Adrenal gland (tissue), 12 donors: Measurements from ENCODE around the gene ACOT4. TPM values are rescaled to one million over a fixed set of nuclear protein-coding genes. Genes with fewer than 3 reads are reported as not detected.
A peak's percentile ranks its signal among the peaks of the same experiment; 100 is the strongest.

ENCODE experiments used
- DNase-seq, 7 donors: peaks; one replicate each; pipeline ENCODE4 v3.0.0-alpha.2; 2019 to 2020
- H3K27ac ChIP-seq, 5 donors: fragments of 200-600 bp; sonication (generic) in 4 of 5; 1 replicate in 3 of 5; 2 replicates in 2 of 5; pipeline versions ENCODE4 v1.5.1 to v1.8.0; 2016 to 2020; ENCODE audit warnings: mild to moderate bottlenecking in 1 of 5
- H3K27me3 ChIP-seq: fragments of 200-600 bp; 2 replicates; pipeline ENCODE4 v1.8.0; 2021
- H3K36me3 ChIP-seq, 2 donors: fragments of 200-600 bp; replicated peaks in 1 of 2; 1 replicate in 1 of 2; 2 replicates in 1 of 2; pipeline versions ENCODE4 v1.5.1 to v1.8.0; 2018 to 2022
- H3K4me1 ChIP-seq, 2 donors: fragments of 200-600 bp; replicated peaks in 1 of 2; 1 replicate in 1 of 2; 2 replicates in 1 of 2; pipeline versions ENCODE4 v1.5.1 to v1.8.0; 2018 to 2021
- H3K4me3 ChIP-seq, 4 donors: fragments of 200-600 bp; sonication (generic) in 3 of 4; one replicate each; pipeline ENCODE4 v1.5.1; 2016 to 2018
- H3K9me3 ChIP-seq, 3 donors: fragments of 200-600 bp; sonication (generic) in 1 of 3; replicated peaks in 1 of 3; 1 replicate in 2 of 3; 2 replicates in 1 of 3; pipeline versions ENCODE4 v1.5.1 to v1.8.0; 2016 to 2021
- POLR2A ChIP-seq, 2 donors: fragments of 450-650 bp; IDR thresholded peaks; one replicate each; pipeline ENCODE4 v1.6.1; 2017; ENCODE audit warnings: antibody characterized with exemption in 2 of 2, mild to moderate bottlenecking in 2 of 2, moderate library complexity in 1 of 2
- WGBS, 4 donors: extraction: QIAGEN DNeasy Blood & Tissue Kit in 2 of 4; methylation state at CpG; one replicate each; pipeline versions ENCODE4 v1.1.5 to v1.1.7; 2013 to 2017; 5-methylcytosine and 5-hydroxymethylcytosine counted together
- intact Hi-C, 2 donors: fragments of 100-400 bp; cut with DNase I; formaldehyde crosslinking; loops; one replicate each; pipeline versions ENCODE4 v1.14.1 to v1.15.0; 2022 to 2023
- polyA plus RNA-seq, 3 donors: library from polyadenylated mRNA; stranded (reverse); fragments of 200-250 nt in 2 of 3; fragments of 350-450 nt in 1 of 3; fragmentation: Illumina TruSeq in 1 of 3; extraction: RNeasy Lipid Tissue Mini Kit (QIAGEN cat#74804) in 1 of 3; gene quantifications; one replicate each; pipeline ENCODE4 v1.2.3, GENCODE V29; 2013 to 2014
- total RNA-seq, 9 donors: library from RNA; depleted of rRNA in 4 of 9; stranded (reverse); fragments of >200 nt in 4 of 9; fragments of 120-200 nt in 1 of 9; fragmentation: NEBNext Ultra II Directional in 1 of 9; extraction: Animal tissue kit (Norgen Biotek cat#: 25700) in 1 of 9; gene quantifications; one replicate each; pipeline versions ENCODE4 v1.1.0 to v1.2.4, GENCODE V29; 2013 to 2023
- TF ChIP-seq, protein P1 (sequence below), 6 experiments: fragments of 450-650 bp in 4 of 6; fragments of 200-600 bp in 2 of 6; sonication (generic) in 1 of 6; IDR thresholded peaks; 1 replicate in 5 of 6; 2 replicates in 1 of 6; pipeline versions ENCODE4 v1.5.1 to v1.8.0; 2016 to 2021; ENCODE audit warnings: antibody characterized with exemption in 6 of 6, mild to moderate bottlenecking in 2 of 6, moderate library complexity in 1 of 6
- donor health status: healthy with polysubstance abuse.
- donor health status: Bipolar disorder and iron deficiency.
- donor health status: DM: yes; HTN: yes; CAD: no.
- donor health status: DM: no; HTN: no; CAD: no.
- donor health status: DM: no; HTN: no; CAD: no.
- donor health status: DM: yes; HTN: yes; CAD: no.

The ACOT4 gene
- total and polyA plus RNA-seq, 12 donors: 0.72 to 6.7 (median 2.1) TPM

DNA sequence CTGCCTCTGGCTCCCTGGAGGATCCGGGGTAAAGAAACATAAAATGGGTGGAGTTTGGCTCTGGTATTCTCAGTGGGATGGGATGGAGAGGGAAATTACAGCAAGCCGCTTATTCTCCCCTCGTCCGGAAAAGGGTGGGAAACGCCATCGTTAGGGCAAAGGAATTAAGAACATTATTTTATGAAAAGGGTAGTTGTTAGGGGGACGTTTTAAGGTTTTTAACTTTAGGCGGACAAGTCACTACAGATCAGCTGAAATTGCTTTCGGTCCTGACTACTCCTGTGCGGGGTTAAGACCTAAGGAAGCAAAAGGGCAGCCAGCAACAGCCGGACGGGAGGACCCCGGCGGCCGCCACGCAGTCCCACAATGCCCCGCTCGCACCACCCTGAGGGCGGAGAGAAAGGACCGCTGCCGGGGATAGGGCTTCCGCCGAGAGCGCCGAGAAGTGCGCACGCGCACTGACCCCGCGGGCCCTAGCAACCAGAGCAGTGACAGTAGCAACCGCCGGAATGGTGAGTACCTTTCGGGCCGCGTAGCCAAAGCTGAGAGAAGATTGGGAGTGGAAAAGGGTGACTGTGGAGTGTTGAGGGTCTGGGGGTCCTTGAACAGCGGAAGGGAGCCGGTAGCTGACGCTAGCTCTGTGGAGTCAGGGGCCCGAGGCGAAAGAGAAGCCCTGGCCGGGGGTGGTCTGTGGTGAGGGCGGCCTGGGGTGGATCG lies 53.0 kb downstream of the ACOT4 start, which contains the start of gene DNAL1:
Gene DNAL1, plus strand, starts transcription at position 456 of the 717 bp plus-strand sequence. Its CDS starts 54 bp downstream, at position 510.
- Histone ChIP-seq H3K27me3 (no peaks in the 10 kb centered on the region), H3K4me3 (peak within 1 kb of the TSS; percentile 63 to 87 (median 65)), H3K4me1 (peaks cover 3 to 17% of the 10 kb centered on the region in 2 donors), H3K27ac (peak within 1 kb of the TSS; percentile 51 to 84 (median 82)), H3K9me3 (no peaks in the 10 kb centered on the region), H3K36me3 (no peaks in the 10 kb centered on the region)
- TF ChIP-seq, protein P1, sequence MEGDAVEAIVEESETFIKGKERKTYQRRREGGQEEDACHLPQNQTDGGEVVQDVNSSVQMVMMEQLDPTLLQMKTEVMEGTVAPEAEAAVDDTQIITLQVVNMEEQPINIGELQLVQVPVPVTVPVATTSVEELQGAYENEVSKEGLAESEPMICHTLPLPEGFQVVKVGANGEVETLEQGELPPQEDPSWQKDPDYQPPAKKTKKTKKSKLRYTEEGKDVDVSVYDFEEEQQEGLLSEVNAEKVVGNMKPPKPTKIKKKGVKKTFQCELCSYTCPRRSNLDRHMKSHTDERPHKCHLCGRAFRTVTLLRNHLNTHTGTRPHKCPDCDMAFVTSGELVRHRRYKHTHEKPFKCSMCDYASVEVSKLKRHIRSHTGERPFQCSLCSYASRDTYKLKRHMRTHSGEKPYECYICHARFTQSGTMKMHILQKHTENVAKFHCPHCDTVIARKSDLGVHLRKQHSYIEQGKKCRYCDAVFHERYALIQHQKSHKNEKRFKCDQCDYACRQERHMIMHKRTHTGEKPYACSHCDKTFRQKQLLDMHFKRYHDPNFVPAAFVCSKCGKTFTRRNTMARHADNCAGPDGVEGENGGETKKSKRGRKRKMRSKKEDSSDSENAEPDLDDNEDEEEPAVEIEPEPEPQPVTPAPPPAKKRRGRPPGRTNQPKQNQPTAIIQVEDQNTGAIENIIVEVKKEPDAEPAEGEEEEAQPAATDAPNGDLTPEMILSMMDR (IDR thresholded peaks at IDR 0.05): peak in 2 of 6 experiments; percentile 3 to 5
- peak; percentile 25 to 74 for TF ChIP-seq POLR2A (IDR thresholded peaks at IDR 0.05)
- intact Hi-C loops: no loop called here
- WGBS, 4 donors: 0 to 1% (median 0%) methylated on average over 20 to 43 of the region's 43 CpGs
- peak; percentile 90 to 96 (median 94) for DNase-seq

DNA sequence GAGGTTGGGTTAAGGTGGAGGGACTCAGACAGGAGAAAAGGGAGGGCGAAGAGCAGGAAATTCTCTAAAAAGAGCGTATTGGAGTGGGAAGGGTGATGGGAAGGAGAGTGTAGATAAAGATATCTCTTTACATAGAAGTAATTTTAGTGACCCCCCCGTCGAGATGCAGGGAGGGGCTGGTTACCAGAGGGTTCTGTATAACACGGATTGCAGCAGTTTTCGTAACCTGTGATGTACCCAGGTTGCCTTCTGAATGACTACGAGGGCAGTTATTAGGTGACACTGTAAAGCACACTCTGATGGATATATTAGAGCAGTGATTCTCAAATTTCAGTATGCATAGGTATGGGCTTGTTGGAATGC lies 53.6 kb downstream of the ACOT4 start:
- Histone ChIP-seq H3K4me3 (peak overlapping the region; percentile 63 to 87 (median 65)), H3K9me3 (no peaks in the 10 kb centered on the region), H3K4me1 (peaks cover 3 to 17% of the 10 kb centered on the region in 2 donors), H3K27ac (peak overlapping the region in 4 of 5 donors; percentile 70 to 84 (median 82)), H3K36me3 (no peaks in the 10 kb centered on the region), H3K27me3 (no peaks in the 10 kb centered on the region)
- DNase-seq: no peak
- TF ChIP-seq, protein P1 (IDR thresholded peaks at IDR 0.05): no peak
- intact Hi-C loops: no loop called here
- WGBS, 4 donors: 2 to 4% (median 3%) methylated on average over 7 of the region's 7 CpGs

Other genes with a start within 250 kb of the ACOT4 start
- 10 to 100 TPM; 24.6 to 63.3 (median 55.7) TPM for gene NUMB, start 133.3 kb upstream of the ACOT4 start, total RNA-seq
- 10 to 100 TPM; 26.1 to 41.8 (median 41.4) TPM for gene NUMB, start 133.3 kb upstream of the ACOT4 start, polyA plus RNA-seq
- gene RIOX1, start 100.9 kb upstream of the ACOT4 start, total RNA-seq: 10 to 100 TPM in 6 of 9 donors, 1 to 10 TPM in 3; 7.8 to 21.2 (median 11.3) TPM
- 1 to 10 TPM; 5.2 to 6.0 (median 5.9) TPM for gene RIOX1, start 100.9 kb upstream of the ACOT4 start, polyA plus RNA-seq
- gene ACOT1, start 54.7 kb upstream of the ACOT4 start, total RNA-seq: 10 to 100 TPM in 8 of 9 donors, 1 to 10 TPM in 1; 8.7 to 31.4 (median 17.2) TPM
- gene ACOT1, start 54.7 kb upstream of the ACOT4 start, polyA plus RNA-seq: 10 to 100 TPM in 2 of 3 donors, 1 to 10 TPM in 1; 3.5 to 11.1 (median 10.4) TPM
- gene HEATR4, start 32.9 kb upstream of the ACOT4 start, total RNA-seq: under 1 TPM in 7 of 9 donors, not detected in 2; under 0.01 to 0.80 (median 0.21) TPM
- 1 to 10 TPM in 1 of 3 donors, under 1 TPM in 2; 0.09 to 3.3 (median 0.81) TPM for gene HEATR4, start 32.9 kb upstream of the ACOT4 start, polyA plus RNA-seq
- gene ACOT2, start 22.7 kb upstream of the ACOT4 start, total RNA-seq: 100 to 1,000 TPM in 2 of 9 donors, 10 to 100 TPM in 7; 48.5 to 310 (median 84.4) TPM
- gene ACOT2, start 22.7 kb upstream of the ACOT4 start, polyA plus RNA-seq: 10 to 100 TPM; 26.0 to 64.5 (median 45.5) TPM
- not detected for gene ACOT6, start 20.6 kb downstream of the ACOT4 start, total RNA-seq
- under 1 TPM in 1 of 3 donors, not detected in 2; 0.17 TPM for gene ACOT6, start 20.6 kb downstream of the ACOT4 start, polyA plus RNA-seq
- gene DNAL1, start 53.1 kb downstream of the ACOT4 start, total RNA-seq: 10 to 100 TPM in 7 of 9 donors, 1 to 10 TPM in 2; 5.1 to 20.2 (median 14.6) TPM
- gene DNAL1, start 53.1 kb downstream of the ACOT4 start, polyA plus RNA-seq: 10 to 100 TPM in 1 of 3 donors, 1 to 10 TPM in 2; 3.6 to 24.2 (median 6.5) TPM
- 10 to 100 TPM; 15.0 to 74.6 (median 34.3) TPM for gene PNMA1, start 122.5 kb downstream of the ACOT4 start, total RNA-seq
- 10 to 100 TPM; 14.4 to 52.5 (median 16.7) TPM for gene PNMA1, start 122.5 kb downstream of the ACOT4 start, polyA plus RNA-seq